ENCODE measurements around the gene DDI2. TPM values are rescaled to one million over a fixed set of nuclear protein-coding genes. Genes with fewer than 3 reads are reported as not detected.
"Not testable (repeated sequence)": the region's sequence is repeated elsewhere in the genome, so short reads cannot be mapped to it uniquely, and the experiment has no call there.

The DDI2 gene
- total RNA-seq, 1 donor from 2014 or later = 26.1 TPM

DNA sequence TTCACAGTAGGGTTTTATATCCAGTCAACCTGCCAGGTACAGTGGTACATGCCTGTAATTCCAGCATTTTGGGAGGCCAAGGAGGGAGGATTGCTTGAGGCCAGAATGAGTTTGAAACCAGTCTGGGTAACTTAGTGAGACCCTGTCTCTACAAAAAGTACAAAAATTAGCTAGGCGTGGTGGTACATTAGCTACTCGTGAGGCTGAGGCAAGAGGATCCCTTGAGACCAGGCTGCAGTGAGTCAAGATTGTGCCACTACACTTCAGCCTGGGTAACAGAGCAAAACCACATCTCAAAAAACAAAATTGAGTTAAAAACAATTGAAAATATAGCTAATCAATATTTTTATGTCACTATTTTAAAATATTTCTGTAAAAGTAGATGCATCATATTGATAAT lies 33.2 kb downstream of the DDI2 start:
- Histone ChIP-seq H3K4me1 (ENCODE audit: insufficient read depth, low read length) (peaks cover 3% of the 10 kb centered on the region), H3K4me2 (ENCODE audit: low read length) (no peak overlapping the region), H3K4me3 (ENCODE audit: insufficient read depth, low read depth, low read length) (no peak overlapping the region), H4K20me1 (ENCODE audit: insufficient read depth, low read length) (peaks cover 8% of the 10 kb centered on the region), H3K36me3 (ENCODE audit: insufficient read depth, low read length) (peaks cover 21% of the 10 kb centered on the region), H3K79me2 (ENCODE audit: insufficient read depth, low read length) (peaks cover 5% of the 10 kb centered on the region), H3K27me3 (ENCODE audit: insufficient read depth, low read length) (no peaks in the 10 kb centered on the region), H3K27ac (ENCODE audit: low read depth, low read length) (no peak overlapping the region), H3K9ac (ENCODE audit: low read length) (no peak overlapping the region), H2AFZ (ENCODE audit: low read depth, low read length) (no peak overlapping the region), H3K9me3 (ENCODE audit: insufficient read depth, low read depth, low read length) (no peaks in the 10 kb centered on the region)
- H3K4me3 Mint-ChIP-seq (ENCODE audit: unreplicated experiment) = no peak overlapping the region
- no peaks in the 10 kb centered on the region for H3K9me3 Mint-ChIP-seq (ENCODE audit: unreplicated experiment)
- peaks cover 9% of the 10 kb centered on the region for H3K36me3 Mint-ChIP-seq (ENCODE audit: low read depth, unreplicated experiment)
- H3K27ac Mint-ChIP-seq (ENCODE audit: unreplicated experiment) = no peak overlapping the region
- DNase-seq (ENCODE audit: low read depth) = no peak
- TF ChIP-seq EZH2 (IDR thresholded peaks at IDR 0.05; ENCODE audit: insufficient read depth, low read length) (no peak), CTCF (IDR thresholded peaks at IDR 0.05; ENCODE audit: insufficient read depth, low read depth, low read length) (no peak)
- no peak for FAIRE-seq
- H3K4me1 Mint-ChIP-seq (ENCODE audit: low read depth, unreplicated experiment) = no peaks in the 10 kb centered on the region
- H3K27me3 Mint-ChIP-seq (ENCODE audit: low read depth, unreplicated experiment) = no peaks in the 10 kb centered on the region

DNA sequence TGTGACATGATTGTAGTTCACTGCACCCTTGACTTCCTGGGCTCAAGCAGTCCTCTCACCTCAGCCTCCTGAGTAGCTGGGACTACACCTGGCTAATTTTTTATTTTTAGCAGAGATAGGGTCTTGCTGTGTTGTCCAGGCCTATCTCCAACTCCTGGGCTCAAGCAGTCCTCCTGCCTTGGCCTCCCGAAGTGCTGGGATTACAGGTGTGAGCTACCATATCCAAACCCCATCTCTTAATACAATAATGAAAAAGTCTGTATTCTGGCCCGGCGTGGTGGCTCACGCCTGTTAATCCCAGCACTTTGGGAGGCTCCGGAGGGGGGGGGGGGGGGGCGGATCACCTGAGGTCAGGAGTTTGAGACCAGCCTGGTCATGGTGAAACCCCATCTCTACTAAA lies 34.9 kb downstream of the DDI2 start:
- H3K4me1 ChIP-seq (ENCODE audit: insufficient read depth, low read length); H3K4me3 ChIP-seq (ENCODE audit: insufficient read depth, low read depth, low read length); H3K9me3 Mint-ChIP-seq (ENCODE audit: unreplicated experiment); H3K27ac Mint-ChIP-seq (ENCODE audit: unreplicated experiment); H3K79me2 ChIP-seq (ENCODE audit: insufficient read depth, low read length); H3K9me3 ChIP-seq (ENCODE audit: insufficient read depth, low read depth, low read length); H3K27me3 Mint-ChIP-seq (ENCODE audit: low read depth, unreplicated experiment); H3K27ac ChIP-seq (ENCODE audit: low read depth, low read length); H3K4me1 Mint-ChIP-seq (ENCODE audit: low read depth, unreplicated experiment); H3K4me2 ChIP-seq (ENCODE audit: low read length); H4K20me1 ChIP-seq (ENCODE audit: insufficient read depth, low read length); DNase-seq (ENCODE audit: low read depth); H3K27me3 ChIP-seq (ENCODE audit: insufficient read depth, low read length); H2AFZ ChIP-seq (ENCODE audit: low read depth, low read length); FAIRE-seq; H3K4me3 Mint-ChIP-seq (ENCODE audit: unreplicated experiment); H3K9ac ChIP-seq (ENCODE audit: low read length): not testable (repeated sequence)
- peaks cover 27% of the 10 kb centered on the region for H3K36me3 ChIP-seq (ENCODE audit: insufficient read depth, low read length)
- peaks cover 12% of the 10 kb centered on the region for H3K36me3 Mint-ChIP-seq (ENCODE audit: low read depth, unreplicated experiment)

DNA sequence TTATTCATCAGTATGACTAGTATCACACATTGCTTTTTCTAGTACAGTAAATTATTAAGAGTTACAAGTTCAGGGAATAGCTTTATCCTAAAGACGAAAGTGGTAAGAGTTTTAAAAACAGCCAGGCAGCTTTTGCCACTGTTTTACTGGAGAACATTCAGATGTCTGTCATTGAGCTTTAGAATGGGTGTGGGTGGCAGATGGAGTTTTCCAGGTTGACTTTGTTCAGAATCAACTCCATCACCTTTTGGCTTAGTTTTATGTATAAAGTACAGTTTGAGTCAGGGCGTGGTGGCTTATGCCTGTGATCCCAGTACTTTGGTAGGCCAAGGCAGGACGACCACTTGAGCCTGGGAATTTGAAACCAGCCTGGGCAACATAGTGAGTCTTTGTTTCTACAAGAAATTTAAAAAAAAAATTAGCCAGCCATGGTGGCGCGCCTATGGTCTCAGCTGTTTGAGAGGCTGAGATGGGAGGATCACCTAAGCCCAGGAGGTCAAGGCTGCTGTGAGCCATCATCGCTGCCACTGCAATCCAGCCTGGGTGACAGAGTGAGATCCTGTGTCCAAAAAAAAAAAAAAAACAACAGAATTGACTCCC lies 36.9 kb downstream of the DDI2 start:
- Mint-ChIP-seq H3K4me1 (ENCODE audit: low read depth, unreplicated experiment) (no peaks in the 10 kb centered on the region), H3K4me3 (ENCODE audit: unreplicated experiment) (no peak overlapping the region), H3K27me3 (ENCODE audit: low read depth, unreplicated experiment) (no peaks in the 10 kb centered on the region), H3K36me3 (ENCODE audit: low read depth, unreplicated experiment) (peaks cover 7% of the 10 kb centered on the region), H3K27ac (ENCODE audit: unreplicated experiment) (no peak overlapping the region), H3K9me3 (ENCODE audit: unreplicated experiment) (no peaks in the 10 kb centered on the region)
- no peak for FAIRE-seq
- H3K27ac ChIP-seq (ENCODE audit: low read depth, low read length) = no peak overlapping the region
- no peaks in the 10 kb centered on the region for H3K9me3 ChIP-seq (ENCODE audit: insufficient read depth, low read depth, low read length)
- no peak for DNase-seq (ENCODE audit: low read depth)
- H2AFZ ChIP-seq (ENCODE audit: low read depth, low read length) = no peak overlapping the region
- TF ChIP-seq EZH2 (IDR thresholded peaks at IDR 0.05; ENCODE audit: insufficient read depth, low read length) = no peak
- no peak for TF ChIP-seq CTCF (IDR thresholded peaks at IDR 0.05; ENCODE audit: insufficient read depth, low read depth, low read length)
- H3K36me3 ChIP-seq (ENCODE audit: insufficient read depth, low read length) = peaks cover 23% of the 10 kb centered on the region
- H3K79me2 ChIP-seq (ENCODE audit: insufficient read depth, low read length) = no peaks in the 10 kb centered on the region
- no peaks in the 10 kb centered on the region for H4K20me1 ChIP-seq (ENCODE audit: insufficient read depth, low read length)
- H3K4me2 ChIP-seq (ENCODE audit: low read length) = no peak overlapping the region
- peaks cover 3% of the 10 kb centered on the region for H3K4me1 ChIP-seq (ENCODE audit: insufficient read depth, low read length)
- no peak overlapping the region for H3K4me3 ChIP-seq (ENCODE audit: insufficient read depth, low read depth, low read length)
- H3K27me3 ChIP-seq (ENCODE audit: insufficient read depth, low read length) = no peaks in the 10 kb centered on the region
- H3K9ac ChIP-seq (ENCODE audit: low read length) = no peak overlapping the region
